WI38 (cell line): ENCODE measurements around the gene TIMM23.

Experiments used
- H3K4me3 ChIP-seq: 2 replicates; pipeline ENCODE4 v1.5.1; 2011; ENCODE audit warnings: low read depth, mild to moderate bottlenecking, control low read depth, low read length
- TF ChIP-seq, protein P1 (sequence below): IDR thresholded peaks from 2 replicates; pipeline ENCODE4 v1.5.1; 2012; ENCODE audit warnings: low read depth, mild to moderate bottlenecking, control low read depth, low read length

The TIMM23 gene

DNA sequence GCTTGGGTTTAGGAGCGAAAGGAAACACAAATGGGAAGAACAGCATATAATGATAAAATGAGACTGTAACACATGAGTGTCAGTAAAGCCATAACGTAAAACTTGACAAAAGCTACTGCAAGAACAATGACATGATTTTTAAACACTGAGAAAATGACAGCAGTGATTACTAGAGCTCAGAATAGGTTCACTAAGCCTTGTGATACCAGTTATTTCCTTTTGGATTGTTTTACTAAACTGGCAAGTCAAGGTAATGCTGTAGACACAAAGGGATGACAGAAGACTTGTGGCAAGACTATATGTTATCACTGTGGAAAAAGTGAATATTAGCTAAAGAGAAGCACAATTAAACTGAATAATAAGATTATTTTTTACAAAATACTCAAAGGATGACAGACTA lies 45.4 kb downstream of the TIMM23 start:
- no peak overlapping the region for H3K4me3 ChIP-seq
- TF ChIP-seq, protein P1, sequence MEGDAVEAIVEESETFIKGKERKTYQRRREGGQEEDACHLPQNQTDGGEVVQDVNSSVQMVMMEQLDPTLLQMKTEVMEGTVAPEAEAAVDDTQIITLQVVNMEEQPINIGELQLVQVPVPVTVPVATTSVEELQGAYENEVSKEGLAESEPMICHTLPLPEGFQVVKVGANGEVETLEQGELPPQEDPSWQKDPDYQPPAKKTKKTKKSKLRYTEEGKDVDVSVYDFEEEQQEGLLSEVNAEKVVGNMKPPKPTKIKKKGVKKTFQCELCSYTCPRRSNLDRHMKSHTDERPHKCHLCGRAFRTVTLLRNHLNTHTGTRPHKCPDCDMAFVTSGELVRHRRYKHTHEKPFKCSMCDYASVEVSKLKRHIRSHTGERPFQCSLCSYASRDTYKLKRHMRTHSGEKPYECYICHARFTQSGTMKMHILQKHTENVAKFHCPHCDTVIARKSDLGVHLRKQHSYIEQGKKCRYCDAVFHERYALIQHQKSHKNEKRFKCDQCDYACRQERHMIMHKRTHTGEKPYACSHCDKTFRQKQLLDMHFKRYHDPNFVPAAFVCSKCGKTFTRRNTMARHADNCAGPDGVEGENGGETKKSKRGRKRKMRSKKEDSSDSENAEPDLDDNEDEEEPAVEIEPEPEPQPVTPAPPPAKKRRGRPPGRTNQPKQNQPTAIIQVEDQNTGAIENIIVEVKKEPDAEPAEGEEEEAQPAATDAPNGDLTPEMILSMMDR: no peak

DNA sequence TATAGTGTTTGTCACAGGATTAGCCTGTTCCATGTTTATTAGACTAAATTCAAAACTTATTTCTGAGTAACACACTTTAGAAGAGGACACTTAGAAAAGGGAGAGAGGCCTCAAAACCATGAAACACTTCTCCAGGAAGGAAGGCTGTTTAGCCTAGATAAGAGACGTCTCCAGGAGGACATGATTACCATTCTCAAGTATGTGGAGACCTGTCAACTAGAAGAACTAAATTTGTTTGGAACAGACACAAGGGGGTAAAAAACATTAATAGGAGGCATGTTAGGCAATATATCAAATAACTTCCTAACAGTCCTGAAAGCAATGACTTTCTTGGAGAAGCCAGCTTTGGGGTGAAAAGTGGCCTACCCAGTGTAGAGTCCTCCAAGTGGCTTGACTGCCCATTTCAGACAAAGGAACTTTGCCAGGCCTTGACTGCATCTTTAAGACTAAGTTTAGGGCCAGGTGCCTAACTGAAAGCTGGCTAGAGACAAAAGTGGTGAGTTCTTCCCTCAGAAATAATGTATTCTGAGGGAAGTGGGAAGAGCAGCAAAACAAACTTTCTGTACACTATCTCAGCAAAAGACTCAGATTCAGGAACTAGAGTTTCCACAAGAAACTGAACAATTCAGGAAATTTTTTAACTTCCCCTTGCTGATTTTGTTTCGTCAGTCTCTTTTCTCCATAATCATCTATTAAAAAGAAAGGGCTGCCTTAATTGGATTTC lies 46.3 kb downstream of the TIMM23 start:
- TF ChIP-seq, protein P1: no peak
- no peak overlapping the region for H3K4me3 ChIP-seq

GRCh38 chr10:46019177-46019528 lies 46.9 kb downstream of the TIMM23 start:
- TF ChIP-seq, protein P1: no peak
- no peak overlapping the region for H3K4me3 ChIP-seq

DNA sequence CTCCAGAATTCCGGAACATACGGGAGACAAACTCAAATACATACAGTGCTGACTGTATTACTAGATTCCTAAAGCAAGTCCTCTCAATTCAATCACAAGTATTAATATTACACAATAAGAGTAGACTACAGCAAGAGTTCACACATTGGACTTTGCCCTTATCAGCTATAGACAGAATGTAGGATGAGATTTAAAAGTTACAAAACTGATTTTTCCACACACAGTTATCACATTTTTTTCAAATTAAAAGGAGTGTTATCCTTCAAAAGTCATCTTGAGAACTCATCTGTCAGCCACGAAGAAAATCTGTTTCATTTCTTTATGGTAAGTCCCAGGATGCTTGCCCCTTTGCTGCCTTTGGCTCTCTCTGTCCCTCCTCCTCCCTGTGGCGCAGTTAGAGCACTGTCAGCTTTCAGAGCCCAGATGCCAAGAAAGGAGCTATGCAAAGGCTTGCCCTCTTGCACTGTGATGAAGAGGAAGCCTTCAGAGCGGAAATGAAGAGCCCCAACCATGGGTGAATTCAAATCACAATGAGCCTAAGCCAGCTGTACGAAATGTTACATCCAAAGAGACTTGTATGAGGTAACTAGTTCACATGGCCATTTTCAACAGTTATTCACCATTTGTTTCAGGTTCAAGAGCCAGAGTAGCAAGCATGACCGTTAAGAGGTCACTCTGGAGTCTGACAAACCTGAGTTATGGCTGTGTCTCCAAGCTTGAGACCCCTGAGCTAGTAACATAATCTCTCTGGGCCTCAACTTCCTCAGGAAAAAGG lies 47.5 kb downstream of the TIMM23 start:
- TF ChIP-seq, protein P1: no peak
- no peak overlapping the region for H3K4me3 ChIP-seq

- H3K4me3 ChIP-seq: no peak overlapping the region
- TF ChIP-seq, protein P1: no peak
Observed at GRCh38 chr10:46020344-46020657, 48.0 kb downstream of the TIMM23 start.

DNA sequence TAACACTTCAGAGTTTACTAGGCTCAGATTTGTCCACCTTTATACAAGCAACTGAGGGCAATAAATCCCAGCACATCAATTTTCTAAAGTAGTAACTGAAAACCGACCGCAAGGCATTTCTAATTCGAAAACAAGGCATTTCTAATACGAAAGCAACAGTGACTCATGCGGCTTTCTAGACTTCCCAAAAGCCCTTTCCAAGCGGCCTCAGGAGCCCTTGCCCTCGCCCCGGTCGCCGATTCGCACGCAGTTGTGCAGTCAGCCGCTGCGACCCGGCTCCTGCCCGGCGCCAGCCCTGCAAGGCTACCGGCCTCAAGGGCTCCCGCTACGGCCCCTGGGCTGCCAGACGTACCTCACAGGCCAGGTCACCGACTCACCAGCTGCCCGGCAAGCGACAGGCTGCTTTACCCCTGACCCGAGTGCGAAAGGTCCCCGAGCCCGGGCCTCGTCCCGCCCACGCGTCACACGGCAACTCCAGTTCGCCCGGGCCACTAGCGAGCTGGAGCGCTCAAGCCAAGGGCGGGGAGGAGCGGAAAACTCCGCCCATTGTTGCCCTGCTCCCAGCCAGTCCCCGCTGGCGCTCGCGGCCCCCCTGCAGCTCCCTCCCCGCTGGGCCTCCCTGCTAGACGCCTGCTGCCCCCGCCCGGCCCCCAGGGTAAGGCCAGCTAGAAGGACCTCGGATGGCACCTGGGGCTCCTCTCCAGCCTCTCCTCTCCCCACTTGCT lies 50.9 kb downstream of the TIMM23 start:
- TF ChIP-seq, protein P1: no peak
- peak overlapping the region; percentile 71 for H3K4me3 ChIP-seq

- TF ChIP-seq, protein P1: no peak
- H3K4me3 ChIP-seq: no peak overlapping the region
Observed at GRCh38 chr10:46024948-46025347, 52.7 kb downstream of the TIMM23 start.
